ENCODE measurements around the gene LIN37. TPM values are rescaled to one million over a fixed set of nuclear protein-coding genes. Genes with fewer than 3 reads are reported as not detected.

LIN37 gene
- total and polyA plus RNA-seq, 2 of the 13 experiments (the other 11 are each of a cell fraction or from before 2014, with no cell fraction given), result 6.3 to 8.7 TPM

- TF ChIP-seq AGO2 (optimal IDR thresholded peaks at IDR 0.05; ENCODE audit: low read depth, low read length), result peak; percentile 46
- TF ChIP-seq DNMT1 (CRISPR knock-in tag; IDR thresholded peaks at IDR 0.05), result no peak
- no peak for TF ChIP-seq ZNF496 (CRISPR knock-in tag; IDR thresholded peaks at IDR 0.05; ENCODE audit: insufficient replicate concordance)
- TF ChIP-seq REPIN1 (CRISPR knock-in tag; IDR thresholded peaks at IDR 0.05; ENCODE audit: borderline replicate concordance, low read depth), result 0 out of 2 replicates have a peak, but pooled peaks have one; percentile 51
- no peak for TF ChIP-seq HNRNPLL (IDR thresholded peaks at IDR 0.05; ENCODE audit: low read depth, low read length, poor library complexity, severe bottlenecking)
- no peak for TF ChIP-seq PCBP2 (optimal IDR thresholded peaks at IDR 0.05; ENCODE audit: low read depth, low read length, poor library complexity, severe bottlenecking)
- TF ChIP-seq ZNF235 (CRISPR knock-in tag; IDR thresholded peaks at IDR 0.05; ENCODE audit: borderline replicate concordance), result no peak
- TF ChIP-seq E2F1 (CRISPR knock-in tag; IDR thresholded peaks at IDR 0.05), result no peak
- no peak for TF ChIP-seq NFE2L2 (IDR thresholded peaks at IDR 0.05; ENCODE audit: low read length)
- TF ChIP-seq FOXJ3 (CRISPR knock-in tag; IDR thresholded peaks at IDR 0.05; ENCODE audit: borderline replicate concordance), result peak; percentile 79
- no peak for TF ChIP-seq ZNF672 (CRISPR knock-in tag; IDR thresholded peaks at IDR 0.05)
- peak; percentile 94 for TF ChIP-seq ZFX (CRISPR knock-in tag; IDR thresholded peaks at IDR 0.05; ENCODE audit: low read depth)
- no peak for TF ChIP-seq ZNF878 (CRISPR knock-in tag; IDR thresholded peaks at IDR 0.05)
- TF ChIP-seq ZNF224 (CRISPR knock-in tag; IDR thresholded peaks at IDR 0.05), result 0 out of 2 replicates have a peak, but pooled peaks have one; percentile 57
- TF ChIP-seq ZNF788 (CRISPR knock-in tag; IDR thresholded peaks at IDR 0.05; ENCODE audit: borderline replicate concordance), result peak; percentile 61; the same call in 1 of the 2 replicates
- no peak for TF ChIP-seq NR1H2 (CRISPR knock-in tag; IDR thresholded peaks at IDR 0.05; ENCODE audit: borderline replicate concordance, low read depth)
- no peak for TF ChIP-seq KDM1A (CRISPR knock-in tag; IDR thresholded peaks at IDR 0.05)
- TF ChIP-seq SP5 (CRISPR knock-in tag; IDR thresholded peaks at IDR 0.05; ENCODE audit: borderline replicate concordance, low read depth), result peak; percentile 80
- peak; percentile 98 for TF ChIP-seq ZNF143 (CRISPR knock-in tag; IDR thresholded peaks at IDR 0.05)
- TF ChIP-seq ZNF704 (CRISPR knock-in tag; IDR thresholded peaks at IDR 0.05; ENCODE audit: borderline replicate concordance), result no peak
- no peak for TF ChIP-seq ZNF839 (CRISPR knock-in tag; IDR thresholded peaks at IDR 0.05; ENCODE audit: borderline replicate concordance)
- TF ChIP-seq CSRNP2 (CRISPR knock-in tag; conservative IDR thresholded peaks at IDR 0.05; ENCODE audit: low read depth), result no peak
- no peak for TF ChIP-seq RELA (CRISPR knock-in tag; IDR thresholded peaks at IDR 0.05)
These were observed at the start of gene LIN37 (continued) for GRCh38 chr19:35748106-35749020.
